Endometrial microvascular endothelial cells (primary cell): ENCODE measurements around the gene TBP. TPM values are rescaled to one million over a fixed set of nuclear protein-coding genes. Genes with fewer than 3 reads are reported as not detected.

Source experiments
- in situ Hi-C: cut with HindIII; loops from 2 replicates; pipeline ENCODE4 v1.10.0; 2017; ENCODE audit warnings: low sequenced_read_pairs, low pct_unique_long_range_greater_than_20kb; ENCODE audit errors: inconsistent ontology term
- total RNA-seq: library from RNA; depleted of rRNA; stranded (reverse); fragments of >200 nt; gene quantifications from one replicate; pipeline ENCODE4 v1.2.3, GENCODE V29; 2015; ENCODE audit errors: inconsistent ontology term

TBP gene
- total RNA-seq, 1 donor from 2014 or later: 15.3 TPM

- in situ Hi-C loops: no loop called here
These were observed 21.2 kb upstream of the TBP start for GRCh38 chr6:170532867-170533488.

DNA sequence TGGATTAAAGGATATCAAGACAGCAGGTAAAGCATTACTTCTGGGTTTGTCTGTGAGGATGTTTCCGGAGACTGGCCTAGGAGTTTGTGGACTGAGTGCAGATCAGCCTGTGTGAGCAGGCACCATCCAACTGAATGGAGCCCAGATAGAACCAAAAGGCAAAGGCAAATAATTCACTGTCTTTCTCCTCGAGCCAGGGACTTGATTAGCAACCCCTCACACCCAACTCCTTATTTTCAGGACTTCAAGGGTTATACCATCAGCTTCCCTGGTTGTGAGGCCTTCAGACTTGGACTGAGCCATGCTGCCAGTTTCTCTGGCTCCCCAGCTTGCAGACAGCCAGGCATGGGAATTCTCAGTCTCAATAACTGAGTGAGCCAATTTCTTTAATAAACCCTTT is 20.4 kb upstream of the TBP start:
- in situ Hi-C loops: no loop called here

- in situ Hi-C loops: no loop called here
These were observed 19.2 kb upstream of the TBP start for GRCh38 chr6:170535004-170535403.

DNA sequence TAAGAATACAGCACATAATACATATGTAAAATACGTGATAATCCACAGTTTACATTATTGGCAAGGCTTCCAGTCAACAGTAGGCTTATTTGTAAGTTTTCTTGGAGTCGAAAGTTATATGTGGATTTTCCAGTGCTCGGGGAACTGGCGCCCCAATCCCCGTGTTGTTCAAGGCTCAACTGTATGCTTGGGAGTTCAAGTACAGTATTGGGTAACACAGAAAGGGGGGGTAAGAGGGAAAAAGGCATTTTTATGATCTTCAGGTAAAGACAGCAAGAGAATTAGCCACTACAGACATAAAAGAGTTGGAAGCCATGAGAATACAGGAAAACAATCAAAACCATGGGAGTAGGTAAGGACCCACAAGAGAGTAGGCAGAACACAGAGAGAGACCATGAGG is 17.5 kb upstream of the TBP start:
- in situ Hi-C loops: no loop called here

- in situ Hi-C loops: no loop called here
These were observed 16.8 kb upstream of the TBP start for GRCh38 chr6:170537329-170537728.

DNA sequence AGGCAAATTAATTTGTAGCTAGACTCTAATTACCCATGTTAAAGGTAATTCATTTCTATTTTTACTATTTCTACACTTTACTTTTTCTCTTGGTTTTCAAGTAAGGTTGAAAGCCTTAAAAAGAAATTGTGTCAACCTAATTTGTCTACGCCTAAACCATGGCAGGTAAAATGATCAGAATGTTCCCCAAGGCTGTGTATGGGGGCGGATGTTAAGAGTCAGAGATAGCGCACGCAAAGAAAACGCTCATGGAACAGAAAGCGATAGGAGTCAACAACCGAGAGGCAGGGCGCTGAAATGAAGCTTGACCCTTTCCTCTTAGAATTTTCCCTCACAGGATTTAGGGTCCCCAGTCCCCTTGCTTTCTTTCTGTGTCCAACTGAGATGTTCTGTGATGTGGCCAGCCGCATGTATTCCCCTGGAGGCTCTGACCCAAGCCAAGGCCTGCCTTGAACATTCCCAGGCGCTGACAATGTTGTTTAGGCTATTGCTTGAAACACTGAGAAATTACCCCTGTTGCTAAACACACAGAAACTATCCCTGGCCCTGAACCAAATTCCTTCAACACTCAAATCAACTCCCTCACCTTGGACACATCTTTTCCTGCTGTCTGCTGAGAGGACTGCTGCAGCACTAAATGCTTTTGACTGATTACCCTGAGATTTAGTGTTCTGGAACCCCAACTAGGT is 12.0 kb upstream of the TBP start:
- in situ Hi-C loops: no loop called here

DNA sequence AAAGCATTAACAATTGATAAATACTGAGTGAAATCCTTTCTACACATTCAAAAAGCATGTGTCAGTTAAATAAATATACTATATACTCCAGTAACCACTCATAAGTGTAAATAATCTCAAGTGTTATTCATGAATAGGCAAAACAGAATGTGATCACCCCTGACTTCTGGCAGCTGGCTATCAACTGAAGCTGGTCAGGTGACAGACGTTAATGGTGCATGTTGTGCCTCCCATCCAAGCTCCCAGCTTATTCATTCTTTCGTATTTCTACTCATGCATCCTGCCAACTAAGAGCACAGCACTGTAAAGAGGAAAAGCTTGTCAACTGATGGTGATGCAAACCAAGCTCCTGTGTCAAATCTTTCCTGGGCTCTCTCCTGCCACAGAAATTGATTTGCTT is 8.8 kb upstream of the TBP start:
- in situ Hi-C loops: no loop called here

- in situ Hi-C loops: no loop called here
These were observed 1.2 kb upstream of the TBP start, which contains the start of gene PSMB1 for GRCh38 chr6:170552765-170553533. PSMB1 (minus strand) TSS chr6:170553307; CDS start chr6:170553242, 65 bp downstream.

GRCh38 chr6:170553534-170554012 is 596 bp upstream of the TBP start:
- in situ Hi-C loops: no loop called here

- in situ Hi-C loops: no loop called here
These were observed 598 bp downstream of the TBP start for GRCh38 chr6:170554796-170555137.

GRCh38 chr6:170555305-170555704 is 1.1 kb downstream of the TBP start:
- in situ Hi-C loops: no loop called here

DNA sequence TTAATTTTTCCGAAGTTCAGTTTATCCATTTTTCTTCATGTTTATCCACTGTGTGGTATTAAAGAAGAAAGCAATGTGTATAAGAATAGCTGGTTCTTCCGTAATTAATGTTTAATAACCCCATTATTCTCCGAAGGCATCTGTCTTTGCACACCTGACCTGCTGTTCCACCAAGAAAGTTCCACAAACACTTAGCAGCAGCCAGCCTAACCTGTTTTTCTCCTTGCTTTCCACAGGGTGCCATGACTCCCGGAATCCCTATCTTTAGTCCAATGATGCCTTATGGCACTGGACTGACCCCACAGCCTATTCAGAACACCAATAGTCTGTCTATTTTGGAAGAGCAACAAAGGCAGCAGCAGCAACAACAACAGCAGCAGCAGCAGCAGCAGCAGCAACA is 7.4 kb downstream of the TBP start:
- in situ Hi-C loops: no loop called here

DNA sequence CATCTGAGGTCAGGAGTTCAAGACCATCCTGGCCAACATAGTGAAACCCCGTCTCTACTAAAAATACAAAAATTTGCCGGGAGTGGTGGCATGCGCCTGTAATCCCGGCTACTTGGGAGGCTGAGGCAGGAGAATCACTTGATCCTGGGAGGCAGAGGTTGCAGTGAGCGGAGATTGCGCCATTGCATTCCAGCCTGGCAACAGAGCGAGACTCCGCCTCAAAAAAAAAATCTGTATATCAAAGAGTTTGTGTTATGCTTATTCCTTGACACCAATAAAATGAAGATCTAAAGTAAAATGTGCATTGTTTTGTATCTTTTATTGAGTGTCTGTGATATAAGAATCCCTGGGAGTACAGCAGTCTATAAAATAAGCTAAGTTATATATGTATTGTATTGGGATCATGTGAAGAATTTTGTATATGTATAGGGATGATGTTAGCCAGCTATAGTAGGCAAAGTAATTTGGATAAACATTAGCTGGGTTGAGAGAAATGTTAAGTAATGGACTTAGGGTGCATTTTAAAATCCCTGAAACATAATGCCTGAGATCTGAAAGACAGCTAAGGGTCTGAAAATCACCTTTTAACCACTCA is 10.9 kb downstream of the TBP start:
- in situ Hi-C loops: no loop called here

DNA sequence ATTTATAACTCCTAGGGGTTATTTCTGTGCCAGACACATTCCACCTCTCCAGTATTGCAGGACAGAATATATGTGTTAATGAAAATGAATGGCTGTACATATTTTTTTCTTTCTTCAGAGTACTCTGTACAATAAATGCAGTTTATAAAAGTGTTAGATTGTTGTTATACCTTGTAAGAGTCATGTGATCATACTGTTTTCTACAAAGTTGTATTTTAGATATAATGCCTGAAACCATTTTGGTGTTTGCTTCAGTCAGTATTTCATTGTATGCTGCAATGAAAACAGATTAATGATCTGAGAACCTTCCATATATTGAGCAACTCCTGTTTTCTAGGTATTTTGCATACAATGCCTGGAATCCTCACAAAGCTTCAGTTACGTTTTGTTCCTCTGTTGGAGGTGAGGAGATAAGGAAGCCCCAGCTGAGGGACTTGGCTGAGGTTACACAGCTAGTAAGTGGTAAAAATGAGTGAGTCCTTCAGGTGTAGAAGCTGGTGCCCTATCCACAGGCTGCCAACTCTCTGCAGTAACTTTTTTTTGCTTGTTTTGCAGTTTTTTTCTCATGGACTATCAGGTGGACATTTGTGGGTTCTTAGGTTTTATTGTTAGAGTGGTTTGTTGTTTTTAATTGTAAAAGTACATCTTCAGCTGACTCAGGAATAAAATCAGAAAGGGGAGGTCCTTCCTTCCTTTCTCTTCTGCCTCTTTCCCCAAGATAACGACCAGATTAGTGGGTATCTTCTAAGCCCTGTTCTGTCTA is 18.7 kb downstream of the TBP start:
- in situ Hi-C loops: no loop called here

- in situ Hi-C loops: no loop called here
These were observed 21.1 kb downstream of the TBP start for GRCh38 chr6:170575250-170575649.

DNA sequence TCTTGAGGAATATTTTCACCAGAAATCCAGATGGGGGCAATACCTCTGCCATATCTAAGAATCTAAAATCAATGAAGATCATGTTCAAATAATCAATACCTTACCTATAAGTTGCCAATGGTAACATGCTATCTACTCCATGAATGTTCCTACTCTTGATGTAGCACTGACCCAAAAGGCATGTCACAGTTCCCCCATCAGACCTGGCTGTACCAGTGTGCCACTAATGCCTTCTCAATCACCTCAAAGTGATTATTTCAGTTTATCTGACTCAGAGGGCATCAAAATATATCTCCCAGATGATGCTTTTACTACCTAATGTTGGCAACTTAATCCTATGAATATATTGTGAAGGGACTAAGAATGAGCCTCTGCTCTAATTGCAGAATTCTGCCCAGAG is 24.7 kb downstream of the TBP start:
- in situ Hi-C loops: no loop called here

DNA sequence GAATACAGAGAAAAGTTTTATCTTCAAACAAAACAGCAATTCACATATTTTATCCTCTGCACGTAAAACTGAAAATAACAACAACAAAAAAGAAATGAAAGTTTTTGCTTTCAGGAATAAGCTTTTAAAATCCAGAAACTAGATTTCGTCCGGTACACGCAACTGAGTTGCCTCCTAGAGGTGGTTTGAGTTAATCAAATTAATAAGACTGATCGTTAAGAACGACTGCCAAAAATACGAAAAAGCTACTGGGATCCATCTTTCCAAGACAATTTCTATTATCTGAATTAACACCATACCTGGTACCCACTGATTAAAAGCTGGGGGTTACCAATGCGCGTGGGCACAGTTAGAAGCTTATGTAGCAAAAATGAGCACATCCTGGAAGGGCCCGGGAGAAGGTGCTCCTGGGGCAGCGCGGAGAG is 29.6 kb downstream of the TBP start:
- in situ Hi-C loops: no loop called here

DNA sequence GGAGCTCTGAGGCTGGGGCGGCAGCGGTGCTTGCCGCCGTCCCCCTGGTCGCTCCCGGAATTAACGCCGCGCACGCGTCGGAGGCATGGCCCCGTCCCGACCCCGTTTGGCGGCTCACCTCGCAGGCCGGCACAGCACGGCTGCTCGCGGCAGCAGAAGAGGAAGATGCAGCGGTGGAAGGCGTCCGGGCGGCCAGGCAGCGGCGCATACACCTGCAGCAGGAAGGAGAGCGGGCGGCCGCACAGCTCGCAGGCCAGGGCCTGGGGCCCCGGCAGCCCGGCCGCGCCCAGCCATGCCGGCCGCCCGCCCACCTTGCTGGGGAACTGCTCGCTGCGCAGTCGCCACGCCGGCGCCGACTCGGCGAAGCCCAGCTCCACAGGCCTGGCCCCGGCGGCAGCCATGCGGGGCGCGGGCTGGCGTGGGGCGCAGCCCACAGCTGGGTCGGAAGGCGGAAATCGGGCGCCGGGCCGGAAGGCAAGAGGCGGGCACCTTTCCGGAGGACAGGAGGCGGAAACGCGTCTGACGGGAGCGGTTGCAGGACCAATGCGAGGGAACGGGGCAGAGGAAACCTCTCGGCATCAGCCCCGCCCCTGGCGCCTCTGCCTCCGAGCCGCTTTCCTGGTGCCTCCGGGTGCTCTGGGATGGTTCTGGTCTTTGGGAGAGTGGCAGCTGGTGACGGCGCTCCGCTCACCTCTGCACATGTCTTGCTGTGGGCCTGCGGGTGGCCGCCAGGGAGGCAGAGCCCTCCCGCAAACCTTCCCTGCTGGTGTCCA is 30.2 kb downstream of the TBP start, which contains the start of gene PDCD2:
Gene PDCD2 (minus strand): TSS at position 457 of the 773 bp plus-strand sequence. CDS start 56 bp downstream, at position 401.
- in situ Hi-C loops: no loop called here
